CD14-positive monocyte (primary cell): ENCODE data around the gene RPA3. TPM values are rescaled to one million over a fixed set of nuclear protein-coding genes. Genes with fewer than 3 reads are reported as not detected.

Experiments used
- DNase-seq, 3 donors: peaks; one replicate each; pipeline ENCODE4 v3.0.0-alpha.2; 2011 to 2022
- H2AFZ ChIP-seq: 2 replicates; pipeline ENCODE4 v1.6.0; 2012; ENCODE audit warnings: mild to moderate bottlenecking, low read depth, low read length, inconsistent platforms; ENCODE audit not compliant: insufficient read depth, poor library complexity, severe bottlenecking
- H3K27ac ChIP-seq, 2 donors: 1 replicate in 1 of 2; 2 replicates in 1 of 2; pipeline ENCODE4 v1.5.1; 2012 to 2013; ENCODE audit warnings: low read length in 2 of 2, control low read depth in 1 of 2, inconsistent platforms in 1 of 2, low read depth in 1 of 2, mild to moderate bottlenecking in 1 of 2
- H3K27me3 ChIP-seq, 2 donors: one replicate each; pipeline versions ENCODE4 v1.6.0 to v1.6.1; 2011 to 2013; ENCODE audit warnings: low read length in 2 of 2; ENCODE audit not compliant: control insufficient read depth in 2 of 2, insufficient read depth in 2 of 2
- H3K36me3 ChIP-seq, 2 donors: replicated peaks in 1 of 2; 1 replicate in 1 of 2; 2 replicates in 1 of 2; pipeline versions ENCODE4 v1.5.1 to v1.6.1; 2012 to 2013; ENCODE audit warnings: low read length in 2 of 2, control low read depth in 1 of 2, inconsistent platforms in 1 of 2, mild to moderate bottlenecking in 1 of 2; ENCODE audit not compliant: insufficient read depth in 2 of 2, control insufficient read depth in 1 of 2
- H3K4me1 ChIP-seq, 2 donors: 1 replicate in 1 of 2; 2 replicates in 1 of 2; pipeline versions ENCODE4 v1.5.1 to v1.6.1; 2012 to 2013; ENCODE audit warnings: low read length in 2 of 2, control low read depth in 1 of 2, inconsistent platforms in 1 of 2, mild to moderate bottlenecking in 1 of 2, moderate library complexity in 1 of 2; ENCODE audit not compliant: insufficient read depth in 2 of 2, control insufficient read depth in 1 of 2
- H3K4me2 ChIP-seq: replicated peaks from 2 replicates; pipeline ENCODE3; 2012; ENCODE audit warnings: low read length, moderate library complexity, mild to moderate bottlenecking; ENCODE audit not compliant: poor library complexity, severe bottlenecking; ENCODE audit errors: extremely low read depth
- H3K4me3 ChIP-seq, 3 experiments: fragments of 200-600 bp in 1 of 3; sonication (generic) in 1 of 3; replicated peaks in 1 of 3; 1 replicate in 2 of 3; 2 replicates in 1 of 3; pipeline ENCODE4 v1.5.1; 2011 to 2013; ENCODE audit warnings: low read length in 3 of 3, mild to moderate bottlenecking in 3 of 3, control low read depth in 2 of 3, low read depth in 2 of 3, inconsistent platforms in 1 of 3, moderate library complexity in 1 of 3
- H3K79me2 ChIP-seq: 2 replicates; pipeline ENCODE4 v1.6.0; 2012; ENCODE audit warnings: mild to moderate bottlenecking, control low read depth, inconsistent platforms, low read length, moderate library complexity; ENCODE audit not compliant: insufficient read depth
- H3K9ac ChIP-seq: 2 replicates; pipeline ENCODE4 v1.6.0; 2017; ENCODE audit warnings: low read length, mild to moderate bottlenecking; ENCODE audit not compliant: insufficient read depth, poor library complexity, severe bottlenecking
- H3K9me3 ChIP-seq, 2 donors: replicated peaks in 1 of 2; 1 replicate in 1 of 2; 2 replicates in 1 of 2; pipeline versions ENCODE4 v1.5.1 to v1.6.1; 2012 to 2013; ENCODE audit warnings: low read length in 2 of 2, control low read depth in 1 of 2; ENCODE audit not compliant: control insufficient read depth in 1 of 2, insufficient read depth in 1 of 2
- H4K20me1 ChIP-seq: 2 replicates; pipeline ENCODE4 v1.6.0; 2012; ENCODE audit warnings: mild to moderate bottlenecking, low read length, control low read depth, moderate library complexity; ENCODE audit not compliant: insufficient read depth
- H3K27ac Mint-ChIP-seq, 7 donors: one replicate each; pipeline ENCODE4 v1.8.0; 2020; ENCODE audit warnings: mild to moderate bottlenecking in 7 of 7, mixed read lengths in 7 of 7, moderate library complexity in 6 of 7, inconsistent platforms in 2 of 7
- H3K27me3 Mint-ChIP-seq, 3 donors: one replicate each; pipeline ENCODE4 v1.8.0; 2021 to 2022; ENCODE audit warnings: low read depth in 3 of 3, mild to moderate bottlenecking in 3 of 3, mixed read lengths in 3 of 3, moderate library complexity in 3 of 3, inconsistent platforms in 1 of 3
- H3K36me3 Mint-ChIP-seq, 2 donors: one replicate each; pipeline ENCODE4 v1.8.0; 2020; ENCODE audit warnings: mixed read lengths in 2 of 2, inconsistent platforms in 1 of 2, mild to moderate bottlenecking in 1 of 2
- H3K4me1 Mint-ChIP-seq: one replicate; pipeline ENCODE4 v1.8.0; 2020; ENCODE audit warnings: mild to moderate bottlenecking, mixed read lengths
- H3K4me3 Mint-ChIP-seq, 2 donors: one replicate each; pipeline ENCODE4 v1.8.0; 2020; ENCODE audit warnings: mild to moderate bottlenecking in 2 of 2, mixed read lengths in 2 of 2, moderate library complexity in 1 of 2
- H3K9me3 Mint-ChIP-seq, 7 donors: one replicate each; pipeline ENCODE4 v1.8.0; 2020 to 2022; ENCODE audit warnings: mixed read lengths in 7 of 7, mild to moderate bottlenecking in 6 of 7, moderate library complexity in 6 of 7, inconsistent platforms in 2 of 7
- WGBS: methylation state at CpG from one replicate; pipeline ENCODE4 v1.1.5; 2013; ENCODE audit warnings: missing lambda C conversion rate; ENCODE audit not compliant: insufficient coverage; 5-methylcytosine and 5-hydroxymethylcytosine counted together
- intact Hi-C, 2 donors: fragments of 100-400 bp; cut with micrococcal nuclease; formaldehyde crosslinking; loops; one replicate each; pipeline versions ENCODE4 v1.15.0 to v1.15.1; 2023
- polyA plus RNA-seq, 3 donors: library from polyadenylated mRNA; depleted of rRNA in 1 of 3; unstranded in 2 of 3; stranded (reverse) in 1 of 3; fragments of 300-500 nt in 2 of 3; fragments of >200 nt in 1 of 3; fragmentation: Illumina TruSeq in 2 of 3; gene quantifications; 1 replicate in 2 of 3; 2 replicates in 1 of 3; pipeline ENCODE4 v1.2.3, GENCODE V29; 2012 to 2021
- TF ChIP-seq, protein P1 (sequence below): fragments of 200-600 bp; IDR thresholded peaks from one replicate; pipeline ENCODE4 v1.8.0; 2022; ENCODE audit warnings: antibody characterized with exemption, mild to moderate bottlenecking

The RPA3 gene
- polyA plus RNA-seq, 3 donors = 6.2 to 50.5 (median 44.7) TPM

DNA sequence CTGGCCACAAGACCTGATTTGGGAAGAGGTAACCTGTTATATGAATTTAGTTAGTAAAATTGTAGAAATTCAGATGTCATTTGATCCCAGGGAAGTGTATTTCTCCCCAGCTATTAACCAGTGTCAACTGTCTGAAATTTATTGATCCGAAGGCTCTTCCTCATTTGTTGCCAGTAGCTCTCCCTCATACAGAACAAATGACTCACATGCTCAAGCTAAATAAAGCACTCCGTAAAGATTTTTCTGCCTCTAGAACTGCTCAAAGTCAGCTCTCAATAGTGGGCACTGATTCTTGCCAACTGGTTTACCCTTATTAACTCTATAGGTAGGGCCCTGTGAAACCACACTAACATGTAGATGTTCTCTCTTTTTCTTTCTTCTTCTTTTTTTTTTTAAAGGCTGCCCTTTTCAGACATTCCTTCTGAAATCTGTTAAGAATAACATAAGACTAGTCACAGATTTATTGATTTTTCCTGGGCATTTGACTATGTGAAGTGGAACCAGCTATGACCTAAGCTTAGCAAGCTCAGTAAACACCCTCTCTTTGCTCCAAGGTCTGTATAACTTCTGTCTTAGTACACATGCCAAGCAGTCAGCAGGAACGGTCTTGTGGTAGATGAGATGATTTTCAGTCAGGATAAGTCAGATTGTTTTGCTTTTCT, 21.8 kb downstream of the RPA3 start:
- no peak for DNase-seq
- Histone ChIP-seq H3K4me3 (no peak overlapping the region), H3K27ac (no peak overlapping the region), H3K36me3 (no peaks in the 10 kb centered on the region), H3K79me2 (no peaks in the 10 kb centered on the region), H2AFZ (no peak overlapping the region), H3K4me2 (no peak overlapping the region), H3K27me3 (no peaks in the 10 kb centered on the region), H4K20me1 (no peaks in the 10 kb centered on the region), H3K9me3 (no peaks in the 10 kb centered on the region), H3K9ac (no peak overlapping the region), H3K4me1 (no peaks in the 10 kb centered on the region)
- Mint-ChIP-seq H3K4me3 (no peak overlapping the region), H3K9me3 (no peaks in the 10 kb centered on the region), H3K27me3 (no peaks in the 10 kb centered on the region), H3K4me1 (peaks cover 11% of the 10 kb centered on the region), H3K36me3 (peaks cover 3 to 4% of the 10 kb centered on the region in 2 donors), H3K27ac (no peak overlapping the region)
- intact Hi-C loops = no loop called here
- TF ChIP-seq, protein P1, sequence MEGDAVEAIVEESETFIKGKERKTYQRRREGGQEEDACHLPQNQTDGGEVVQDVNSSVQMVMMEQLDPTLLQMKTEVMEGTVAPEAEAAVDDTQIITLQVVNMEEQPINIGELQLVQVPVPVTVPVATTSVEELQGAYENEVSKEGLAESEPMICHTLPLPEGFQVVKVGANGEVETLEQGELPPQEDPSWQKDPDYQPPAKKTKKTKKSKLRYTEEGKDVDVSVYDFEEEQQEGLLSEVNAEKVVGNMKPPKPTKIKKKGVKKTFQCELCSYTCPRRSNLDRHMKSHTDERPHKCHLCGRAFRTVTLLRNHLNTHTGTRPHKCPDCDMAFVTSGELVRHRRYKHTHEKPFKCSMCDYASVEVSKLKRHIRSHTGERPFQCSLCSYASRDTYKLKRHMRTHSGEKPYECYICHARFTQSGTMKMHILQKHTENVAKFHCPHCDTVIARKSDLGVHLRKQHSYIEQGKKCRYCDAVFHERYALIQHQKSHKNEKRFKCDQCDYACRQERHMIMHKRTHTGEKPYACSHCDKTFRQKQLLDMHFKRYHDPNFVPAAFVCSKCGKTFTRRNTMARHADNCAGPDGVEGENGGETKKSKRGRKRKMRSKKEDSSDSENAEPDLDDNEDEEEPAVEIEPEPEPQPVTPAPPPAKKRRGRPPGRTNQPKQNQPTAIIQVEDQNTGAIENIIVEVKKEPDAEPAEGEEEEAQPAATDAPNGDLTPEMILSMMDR = no peak
- 100% methylated on average over 1 of the region's 3 CpGs for WGBS

DNA sequence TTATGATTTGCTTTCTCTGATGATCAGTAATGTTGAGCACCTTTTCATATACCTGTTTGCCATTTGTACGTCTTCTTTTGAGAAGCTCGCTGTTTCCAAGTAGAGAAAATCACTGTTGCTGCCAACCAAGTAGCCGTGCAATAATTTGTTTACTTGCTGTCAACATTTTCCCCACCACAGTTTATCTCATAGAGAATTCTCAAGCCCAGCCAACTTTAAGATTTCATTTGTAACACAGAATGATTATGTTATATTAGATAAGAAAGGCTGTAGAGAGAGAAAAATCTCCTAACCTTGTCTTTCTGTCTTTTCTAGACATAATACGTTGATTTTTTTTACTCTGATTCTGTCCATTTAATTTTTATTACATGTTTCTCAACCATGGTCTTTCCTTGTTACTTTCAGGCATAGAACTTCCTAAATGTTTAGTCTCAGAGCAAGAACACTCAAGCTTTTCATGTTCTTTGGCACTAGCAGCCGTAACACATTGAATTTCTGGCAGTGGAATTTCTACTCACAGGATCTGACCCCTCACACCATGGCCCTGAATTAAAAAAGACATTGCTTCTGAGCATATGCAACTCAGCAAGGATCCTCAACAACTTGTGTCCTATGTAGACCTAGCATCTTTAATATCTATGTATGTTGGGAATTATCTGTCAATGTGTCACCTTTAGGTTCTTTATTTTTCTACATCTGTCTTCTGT, 23.1 kb downstream of the RPA3 start:
- Histone ChIP-seq H3K36me3 (no peaks in the 10 kb centered on the region), H3K27me3 (no peaks in the 10 kb centered on the region), H3K4me1 (no peaks in the 10 kb centered on the region), H3K9ac (no peak overlapping the region), H3K27ac (no peak overlapping the region), H3K79me2 (no peaks in the 10 kb centered on the region), H3K4me2 (no peak overlapping the region), H3K4me3 (no peak overlapping the region), H4K20me1 (no peaks in the 10 kb centered on the region), H3K9me3 (no peaks in the 10 kb centered on the region), H2AFZ (no peak overlapping the region)
- DNase-seq = no peak
- Mint-ChIP-seq H3K27me3 (no peaks in the 10 kb centered on the region), H3K27ac (no peak overlapping the region), H3K36me3 (peaks cover 3 to 4% of the 10 kb centered on the region in 2 donors), H3K4me3 (no peak overlapping the region), H3K9me3 (no peaks in the 10 kb centered on the region), H3K4me1 (peaks cover 11% of the 10 kb centered on the region)
- intact Hi-C loops = no loop called here
- 80% methylated on average over 1 of the region's 5 CpGs for WGBS
- TF ChIP-seq, protein P1 = no peak
